Mesodermal cell (in vitro differentiated cells): ENCODE data around the gene DCAF15.

Experiments used
- H3K27ac ChIP-seq: 2 replicates; pipeline ENCODE4 v1.7.0; 2013; ENCODE audit warnings: mild to moderate bottlenecking, low read depth, low read length, moderate library complexity; ENCODE audit not compliant: severe bottlenecking
- H3K36me3 ChIP-seq: 2 replicates; pipeline ENCODE4 v1.7.1; 2013; ENCODE audit warnings: mild to moderate bottlenecking, low read length, moderate library complexity; ENCODE audit not compliant: control insufficient read depth, insufficient read depth
- H3K4me1 ChIP-seq: one replicate; pipeline ENCODE4 v1.7.1; 2013; ENCODE audit warnings: mild to moderate bottlenecking, low read length; ENCODE audit not compliant: insufficient read depth, control insufficient read depth, poor library complexity, severe bottlenecking
- H3K4me3 ChIP-seq: 2 replicates; pipeline ENCODE4 v1.7.0; 2013; ENCODE audit warnings: low read length, control low read depth, mild to moderate bottlenecking; ENCODE audit not compliant: insufficient read depth, poor library complexity, severe bottlenecking; ENCODE audit errors: extremely low read depth
- H3K9me3 ChIP-seq: 2 replicates; pipeline ENCODE4 v1.7.1; 2013; ENCODE audit warnings: mild to moderate bottlenecking, low read length, moderate library complexity; ENCODE audit not compliant: control insufficient read depth
- WGBS, 2 experiments: methylation state at CpG; one replicate each; pipeline ENCODE4 v1.1.5; 2013; ENCODE audit warnings: missing lambda C conversion rate in 2 of 2; ENCODE audit not compliant: insufficient coverage in 2 of 2; 5-methylcytosine and 5-hydroxymethylcytosine counted together

The DCAF15 gene

GRCh38 chr19:14005349-14006084, 53.2 kb downstream of the DCAF15 start:
- H3K9me3 ChIP-seq, result no peaks in the 10 kb centered on the region
- 17 to 100% methylated on average over 4 to 24 of the region's 50 CpGs for WGBS, 2 experiments
- H3K4me3 ChIP-seq, result peak overlapping the region; percentile 63
- no peaks in the 10 kb centered on the region for H3K4me1 ChIP-seq
- H3K36me3 ChIP-seq, result no peaks in the 10 kb centered on the region
- H3K27ac ChIP-seq, result peak overlapping the region; percentile 100

- WGBS, 2 experiments, result 0% methylated on average over 36 to 42 of the region's 58 CpGs
- no peaks in the 10 kb centered on the region for H3K9me3 ChIP-seq
- no peaks in the 10 kb centered on the region for H3K4me1 ChIP-seq
- H3K4me3 ChIP-seq, result peak within 1 kb of the TSS; percentile 63
- no peaks in the 10 kb centered on the region for H3K36me3 ChIP-seq
- peak within 1 kb of the TSS; percentile 100 for H3K27ac ChIP-seq
These were observed 53.9 kb downstream of the DCAF15 start, which contains the start of gene RFX1 for GRCh38 chr19:14006085-14006765. RFX1 (minus strand) TSS chr19:14006320; CDS start chr19:13993843, 12,477 bp downstream.

GRCh38 chr19:14006766-14007562, 54.7 kb downstream of the DCAF15 start:
- Histone ChIP-seq H3K4me1 (no peaks in the 10 kb centered on the region), H3K9me3 (no peaks in the 10 kb centered on the region), H3K36me3 (no peaks in the 10 kb centered on the region), H3K27ac (peak overlapping the region; percentile 100), H3K4me3 (peak overlapping the region; percentile 63)
- 1 to 2% methylated on average over 30 to 37 of the region's 56 CpGs for WGBS, 2 experiments
